ENCODE results near the gene CEP89. TPM values are rescaled to one million over a fixed set of nuclear protein-coding genes. Genes with fewer than 3 reads are reported as not detected.

CEP89 gene
- total RNA-seq, 1 donor from 2014 or later: 7.1 TPM

DNA sequence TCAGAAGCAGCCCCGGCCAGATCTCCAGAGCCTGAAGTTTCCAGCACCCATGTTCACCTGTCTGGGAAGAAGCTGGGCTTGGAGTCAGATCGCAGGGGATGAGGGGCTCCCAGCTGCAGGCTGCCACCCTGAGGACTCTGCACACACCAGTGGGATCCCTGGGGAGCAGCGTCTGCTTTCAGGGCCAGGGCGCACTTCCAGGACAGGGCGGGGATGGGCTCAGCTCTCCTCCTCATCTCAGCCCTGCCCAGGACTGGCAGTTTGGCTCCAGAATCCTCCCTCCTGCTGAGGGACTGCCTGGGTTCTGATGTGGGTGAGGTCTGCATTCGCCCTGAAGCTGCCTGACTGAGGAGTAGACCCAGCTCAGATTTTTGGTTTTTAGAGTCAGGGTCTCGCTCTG, 105.7 kb downstream of the CEP89 start:
- TF ChIP-seq, protein P1, sequence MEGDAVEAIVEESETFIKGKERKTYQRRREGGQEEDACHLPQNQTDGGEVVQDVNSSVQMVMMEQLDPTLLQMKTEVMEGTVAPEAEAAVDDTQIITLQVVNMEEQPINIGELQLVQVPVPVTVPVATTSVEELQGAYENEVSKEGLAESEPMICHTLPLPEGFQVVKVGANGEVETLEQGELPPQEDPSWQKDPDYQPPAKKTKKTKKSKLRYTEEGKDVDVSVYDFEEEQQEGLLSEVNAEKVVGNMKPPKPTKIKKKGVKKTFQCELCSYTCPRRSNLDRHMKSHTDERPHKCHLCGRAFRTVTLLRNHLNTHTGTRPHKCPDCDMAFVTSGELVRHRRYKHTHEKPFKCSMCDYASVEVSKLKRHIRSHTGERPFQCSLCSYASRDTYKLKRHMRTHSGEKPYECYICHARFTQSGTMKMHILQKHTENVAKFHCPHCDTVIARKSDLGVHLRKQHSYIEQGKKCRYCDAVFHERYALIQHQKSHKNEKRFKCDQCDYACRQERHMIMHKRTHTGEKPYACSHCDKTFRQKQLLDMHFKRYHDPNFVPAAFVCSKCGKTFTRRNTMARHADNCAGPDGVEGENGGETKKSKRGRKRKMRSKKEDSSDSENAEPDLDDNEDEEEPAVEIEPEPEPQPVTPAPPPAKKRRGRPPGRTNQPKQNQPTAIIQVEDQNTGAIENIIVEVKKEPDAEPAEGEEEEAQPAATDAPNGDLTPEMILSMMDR (IDR thresholded peaks at IDR 0.05): no peak
- H3K27me3 ChIP-seq: no peaks in the 10 kb centered on the region
- H3K4me1 ChIP-seq: no peaks in the 10 kb centered on the region
- no peaks in the 10 kb centered on the region for H3K36me3 ChIP-seq
- DNase-seq (ENCODE audit: low spot score in 2 of 2): no peak
- no peaks in the 10 kb centered on the region for H3K9me3 ChIP-seq
- intact Hi-C loops (cut with DNase I): no loop called here
- no peak overlapping the region for H3K4me3 ChIP-seq
- H3K27ac ChIP-seq: no peak overlapping the region

DNA sequence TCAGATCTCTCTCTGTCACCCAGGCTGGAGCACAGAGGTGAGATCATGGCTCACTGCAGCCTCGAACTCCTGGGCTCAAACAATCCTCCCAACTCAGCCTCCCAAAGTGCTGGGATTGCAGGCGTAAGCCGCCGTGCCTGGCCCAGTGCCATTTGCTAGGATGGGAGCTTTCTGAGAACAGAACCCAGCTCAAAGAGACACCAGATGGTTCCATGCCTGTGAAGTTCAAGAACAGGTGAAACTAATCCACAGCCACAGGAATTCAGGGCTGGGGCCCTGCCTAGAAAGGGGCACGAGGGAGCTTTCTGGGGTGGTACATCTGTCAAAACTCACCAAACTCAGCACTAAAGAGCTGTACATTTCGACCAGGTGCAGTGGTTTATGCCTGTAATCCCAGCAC, 106.4 kb downstream of the CEP89 start:
- no peaks in the 10 kb centered on the region for H3K36me3 ChIP-seq
- no peaks in the 10 kb centered on the region for H3K27me3 ChIP-seq
- H3K9me3 ChIP-seq: no peaks in the 10 kb centered on the region
- DNase-seq (ENCODE audit: low spot score in 2 of 2): no peak
- H3K27ac ChIP-seq: no peak overlapping the region
- no peak overlapping the region for H3K4me3 ChIP-seq
- intact Hi-C loops (cut with DNase I): no loop called here
- no peaks in the 10 kb centered on the region for H3K4me1 ChIP-seq
- TF ChIP-seq, protein P1 (IDR thresholded peaks at IDR 0.05): no peak

DNA sequence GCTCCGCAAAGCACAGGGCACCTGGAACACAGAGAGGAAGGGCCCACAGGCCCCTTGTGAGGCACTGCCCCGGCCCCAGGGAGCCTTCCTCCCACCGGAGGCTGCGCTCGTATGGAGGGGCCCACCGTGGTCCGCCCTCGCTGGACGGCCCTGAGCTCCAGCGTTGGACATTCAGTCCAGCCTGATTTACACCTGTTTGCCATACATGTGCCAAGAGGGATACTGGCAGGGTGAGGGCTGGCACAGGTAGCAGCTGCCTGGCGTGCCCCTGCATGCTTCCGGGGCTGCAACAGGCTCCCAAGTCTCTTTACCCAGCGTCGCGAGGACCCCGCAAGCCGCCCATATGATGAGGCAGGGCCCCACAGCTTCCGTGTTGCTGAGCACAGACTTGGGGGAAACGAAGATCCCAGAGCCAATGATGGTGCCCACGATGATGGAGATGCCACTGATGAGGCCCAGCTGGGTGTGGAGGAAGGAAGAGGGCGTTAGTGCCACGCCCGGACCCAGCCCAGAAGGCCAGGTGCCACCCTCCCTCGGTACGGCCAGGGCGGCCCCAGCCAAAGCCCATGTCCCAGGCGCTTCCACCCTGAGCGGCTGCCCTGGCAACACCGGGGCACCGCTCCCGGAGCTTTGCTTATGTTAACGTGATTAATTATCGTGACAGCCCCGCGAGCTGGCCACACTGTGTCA, 107.3 kb downstream of the CEP89 start:
- Histone ChIP-seq H3K27ac (no peak overlapping the region), H3K4me3 (no peak overlapping the region), H3K9me3 (no peaks in the 10 kb centered on the region), H3K27me3 (no peaks in the 10 kb centered on the region), H3K4me1 (no peaks in the 10 kb centered on the region), H3K36me3 (no peaks in the 10 kb centered on the region)
- intact Hi-C loops (cut with DNase I): no loop called here
- TF ChIP-seq, protein P1 (IDR thresholded peaks at IDR 0.05): no peak
- DNase-seq (ENCODE audit: low spot score in 2 of 2): no peak

DNA sequence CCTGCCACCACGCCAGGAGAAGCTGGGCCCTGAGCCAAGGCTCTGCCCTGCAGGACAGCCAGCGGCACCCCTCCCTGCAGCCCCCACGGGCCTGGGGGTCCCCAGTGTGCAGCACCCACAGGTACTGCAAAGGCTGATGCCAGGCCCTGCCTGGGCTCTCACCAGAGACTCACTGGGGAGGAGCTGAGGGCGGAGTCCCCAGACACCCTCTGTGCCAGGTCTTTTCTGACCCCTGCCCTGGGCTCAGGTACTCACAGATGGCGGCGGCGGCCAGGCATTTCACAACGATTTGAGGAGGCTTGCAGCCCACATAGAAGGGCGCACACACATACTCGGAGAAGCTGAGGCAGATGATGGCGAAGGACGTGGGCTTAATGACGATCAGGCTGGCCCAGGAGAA, 107.9 kb downstream of the CEP89 start:
- Histone ChIP-seq H3K4me1 (no peaks in the 10 kb centered on the region), H3K27ac (no peak overlapping the region), H3K36me3 (no peaks in the 10 kb centered on the region), H3K4me3 (no peak overlapping the region), H3K27me3 (no peaks in the 10 kb centered on the region), H3K9me3 (no peaks in the 10 kb centered on the region)
- DNase-seq (ENCODE audit: low spot score in 2 of 2): no peak
- TF ChIP-seq, protein P1 (IDR thresholded peaks at IDR 0.05): no peak
- intact Hi-C loops (cut with DNase I): no loop called here

DNA sequence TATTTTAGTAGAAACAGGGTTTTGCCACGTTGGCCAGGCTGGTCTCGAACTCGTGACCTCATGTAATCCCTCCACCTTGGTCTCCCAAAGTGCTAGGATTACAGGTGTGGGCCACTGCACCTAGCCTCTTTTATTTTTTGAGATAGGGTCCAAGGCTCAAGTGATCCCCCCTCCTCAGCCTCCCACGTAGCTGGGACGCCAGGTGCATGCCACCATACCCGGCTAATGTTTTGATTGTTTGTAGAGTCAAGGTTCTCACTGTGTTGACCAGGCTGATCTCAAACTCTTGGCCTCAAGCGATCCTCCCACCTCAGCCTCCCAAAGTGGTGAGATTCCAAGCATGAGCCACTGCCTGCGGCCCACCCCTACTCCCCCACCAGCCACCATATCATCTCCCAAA, 108.5 kb downstream of the CEP89 start:
- H3K27me3 ChIP-seq: no peaks in the 10 kb centered on the region
- TF ChIP-seq, protein P1 (IDR thresholded peaks at IDR 0.05): no peak
- H3K9me3 ChIP-seq: no peaks in the 10 kb centered on the region
- no peak overlapping the region for H3K4me3 ChIP-seq
- no peaks in the 10 kb centered on the region for H3K4me1 ChIP-seq
- intact Hi-C loops (cut with DNase I): no loop called here
- H3K27ac ChIP-seq: no peak overlapping the region
- no peaks in the 10 kb centered on the region for H3K36me3 ChIP-seq
- no peak for DNase-seq (ENCODE audit: low spot score in 2 of 2)

DNA sequence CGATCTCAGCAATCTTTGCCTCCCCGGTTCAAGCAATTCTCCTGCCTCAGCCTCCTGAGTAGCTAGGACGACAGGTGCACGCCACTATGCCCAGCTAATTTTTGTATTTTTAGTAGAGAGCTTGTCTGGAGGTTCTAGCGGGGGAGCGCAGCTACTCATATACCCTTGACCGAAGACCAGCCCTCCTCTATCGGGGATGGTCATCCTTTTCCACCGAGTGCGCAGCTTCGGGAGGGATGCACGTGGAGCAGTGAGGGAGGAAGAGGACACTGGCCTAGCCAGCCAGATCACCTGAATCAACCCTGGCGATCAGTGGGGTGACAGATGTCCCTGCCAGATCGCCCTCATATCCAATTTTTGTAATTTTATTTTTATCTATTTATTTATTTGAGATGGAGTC, 109.0 kb downstream of the CEP89 start:
- intact Hi-C loops (cut with DNase I): no loop called here
- H3K27me3 ChIP-seq: no peaks in the 10 kb centered on the region
- H3K36me3 ChIP-seq: no peaks in the 10 kb centered on the region
- TF ChIP-seq, protein P1 (IDR thresholded peaks at IDR 0.05): no peak
- no peaks in the 10 kb centered on the region for H3K4me1 ChIP-seq
- no peak overlapping the region for H3K27ac ChIP-seq
- DNase-seq (ENCODE audit: low spot score in 2 of 2): no peak
- no peaks in the 10 kb centered on the region for H3K9me3 ChIP-seq
- no peak overlapping the region for H3K4me3 ChIP-seq
